Keratinocyte (primary cell): ENCODE data around the gene CNTROB. TPM values are rescaled to one million over a fixed set of nuclear protein-coding genes. Genes with fewer than 3 reads are reported as not detected.

Experiments
- DNase-seq: peaks from one replicate; pipeline ENCODE4 v3.0.0-alpha.2; 2011; ENCODE audit warnings: low read depth, missing footprints, low spot score
- FAIRE-seq: peaks from 2 replicates; lab custom pipeline; 2011; peaks lifted over from hg19 to GRCh38; lab: Jason Lieb, UNC
- H2AFZ ChIP-seq: 2 replicates; pipeline ENCODE4 v1.6.0; 2012; ENCODE audit warnings: low read length, control low read depth, inconsistent platforms; ENCODE audit not compliant: control insufficient read depth
- H3K27ac ChIP-seq: 2 replicates; pipeline ENCODE4 v1.5.1; 2011; ENCODE audit warnings: low read length; ENCODE audit not compliant: control insufficient read depth, insufficient read depth
- H3K27me3 ChIP-seq: 3 replicates; pipeline ENCODE4 v1.6.0; 2011; ENCODE audit warnings: low read length; ENCODE audit not compliant: control insufficient read depth, insufficient read depth; ENCODE audit errors: extremely low read depth
- H3K36me3 ChIP-seq, 2 experiments: 2 replicates in 1 of 2; 3 replicates in 1 of 2; pipeline ENCODE4 v1.5.1; 2011; ENCODE audit warnings: low read length in 2 of 2, mild to moderate bottlenecking in 1 of 2; ENCODE audit not compliant: control insufficient read depth in 2 of 2, insufficient read depth in 2 of 2; ENCODE audit errors: extremely low read depth in 1 of 2
- H3K4me1 ChIP-seq: 3 replicates; pipeline ENCODE4 v1.5.1; 2011; ENCODE audit warnings: low read length; ENCODE audit not compliant: control insufficient read depth, insufficient read depth; ENCODE audit errors: extremely low read depth
- H3K4me2 ChIP-seq: 3 replicates; pipeline ENCODE4 v1.6.0; 2011; ENCODE audit warnings: low read depth, low read length; ENCODE audit not compliant: control insufficient read depth, insufficient read depth; ENCODE audit errors: extremely low read depth
- H3K4me3 ChIP-seq, 3 experiments: fragments of 200-600 bp in 1 of 3; sonication (generic) in 1 of 3; 2 replicates in 2 of 3; 3 replicates in 1 of 3; pipeline ENCODE4 v1.5.1; 2011 to 2016; ENCODE audit warnings: low read length in 3 of 3, mild to moderate bottlenecking in 3 of 3, control low read depth in 2 of 3, inconsistent platforms in 1 of 3, low read depth in 1 of 3, mixed read lengths in 1 of 3, mixed run types in 1 of 3, moderate library complexity in 1 of 3; ENCODE audit not compliant: control insufficient read depth in 2 of 3, insufficient read depth in 2 of 3; ENCODE audit errors: extremely low read depth in 1 of 3
- H3K79me2 ChIP-seq: 2 replicates; pipeline ENCODE4 v1.6.0; 2012; ENCODE audit warnings: low read length; ENCODE audit not compliant: control insufficient read depth, insufficient read depth
- H3K9ac ChIP-seq: 3 replicates; pipeline ENCODE4 v1.6.0; 2011; ENCODE audit warnings: low read length; ENCODE audit not compliant: control insufficient read depth, insufficient read depth; ENCODE audit errors: extremely low read depth
- H3K9me1 ChIP-seq: 3 replicates; pipeline ENCODE4 v1.6.0; 2011; ENCODE audit warnings: low read length; ENCODE audit not compliant: control insufficient read depth, insufficient read depth; ENCODE audit errors: extremely low read depth
- H3K9me3 ChIP-seq: 2 replicates; pipeline ENCODE4 v1.5.1; 2012; ENCODE audit warnings: low read depth, low read length; ENCODE audit not compliant: control insufficient read depth
- H4K20me1 ChIP-seq: 3 replicates; pipeline ENCODE4 v1.6.0; 2011; ENCODE audit warnings: low read length; ENCODE audit not compliant: control insufficient read depth, insufficient read depth; ENCODE audit errors: extremely low read depth
- CTCF ChIP-seq, 3 experiments: IDR thresholded peaks in 1 of 3; conservative IDR thresholded peaks in 1 of 3; optimal IDR thresholded peaks in 1 of 3; 2 replicates in 2 of 3; 3 replicates in 1 of 3; pipeline versions ENCODE3 to v1.5.1; 2011; ENCODE audit warnings: low read length in 3 of 3, mild to moderate bottlenecking in 3 of 3, moderate library complexity in 2 of 3, control low read depth in 1 of 3, inconsistent platforms in 1 of 3; ENCODE audit not compliant: insufficient read depth in 2 of 3; ENCODE audit errors: extremely low read depth in 1 of 3
- EZH2 ChIP-seq: IDR thresholded peaks from one replicate; pipeline ENCODE4 v1.6.1; 2012; ENCODE audit warnings: inconsistent platforms, mild to moderate bottlenecking, low read length, moderate library complexity
- dilution Hi-C: fragments of 300-500 bp; cut with MboI; formaldehyde crosslinking; loops from one replicate; pipeline ENCODE4 v1.7.0; 2020; ENCODE audit warnings: low sequenced_read_pairs; ENCODE audit not compliant: extremely low pct_ligation_motif_present
- polyA plus RNA-seq, 5 experiments: library from polyadenylated mRNA; depleted of rRNA in 3 of 5; stranded (reverse) in 3 of 5; stranded (forward) in 1 of 5; unstranded in 1 of 5; fragments of >200 nt; gene quantifications; 1 replicate in 1 of 5; 2 replicates in 3 of 5; 3 replicates in 1 of 5; pipeline versions ENCODE4 v1.2.1 to v1.2.3, GENCODE V29; 2011 to 2012; ENCODE audit warnings: missing spikeins in 2 of 5, low read depth in 1 of 5, low replicate concordance in 1 of 5

Gene CNTROB
- polyA plus RNA-seq, 1 donor (not counting 4 experiments of a cell fraction or from before 2014, with no cell fraction given), result 17.4 TPM

GRCh38 chr17:7894866-7895265 lies 37.1 kb upstream of the CNTROB start:
- Histone ChIP-seq H2AFZ (no peak overlapping the region), H3K36me3 (peaks cover 54 to 55% of the 10 kb centered on the region in 2 experiments), H3K27ac (no peak overlapping the region), H3K4me3 (no peak overlapping the region), H3K4me1 (no peaks in the 10 kb centered on the region), H3K27me3 (no peaks in the 10 kb centered on the region), H3K9me3 (no peaks in the 10 kb centered on the region), H3K79me2 (no peaks in the 10 kb centered on the region), H3K4me2 (no peak overlapping the region), H3K9ac (no peak overlapping the region), H3K9me1 (no peaks in the 10 kb centered on the region), H4K20me1 (no peaks in the 10 kb centered on the region)
- no peak for TF ChIP-seq EZH2
- no peak for TF ChIP-seq CTCF (optimal IDR thresholded peaks at IDR 0.05 in 1 of 3, IDR thresholded peaks at IDR 0.05 in 1 of 3, conservative IDR thresholded peaks at IDR 0.05 in 1 of 3; ENCODE audit: extremely low read depth in 1 of 3, insufficient read depth in 2 of 3, low read length in 3 of 3)
- FAIRE-seq (no peak), DNase-seq (no peak)
- dilution Hi-C loops, result no loop called here

- no peak overlapping the region for H3K9ac ChIP-seq
- no peak overlapping the region for H2AFZ ChIP-seq
- H3K36me3 ChIP-seq, result peaks cover 39 to 58% of the 10 kb centered on the region in 2 experiments
- DNase-seq, result no peak
- H3K4me3 ChIP-seq, result no peak overlapping the region
- no peak for FAIRE-seq
- H3K27me3 ChIP-seq, result no peaks in the 10 kb centered on the region
- no peaks in the 10 kb centered on the region for H3K4me1 ChIP-seq
- dilution Hi-C loops, result no loop called here
- H3K79me2 ChIP-seq, result no peaks in the 10 kb centered on the region
- no peak for TF ChIP-seq EZH2
- no peak for TF ChIP-seq CTCF (optimal IDR thresholded peaks at IDR 0.05 in 1 of 3, IDR thresholded peaks at IDR 0.05 in 1 of 3, conservative IDR thresholded peaks at IDR 0.05 in 1 of 3; ENCODE audit: extremely low read depth in 1 of 3, insufficient read depth in 2 of 3, low read length in 3 of 3)
- H3K27ac ChIP-seq, result no peak overlapping the region
- H4K20me1 ChIP-seq, result no peaks in the 10 kb centered on the region
- H3K9me3 ChIP-seq, result no peaks in the 10 kb centered on the region
- no peaks in the 10 kb centered on the region for H3K9me1 ChIP-seq
- no peak overlapping the region for H3K4me2 ChIP-seq
These were observed 34.9 kb upstream of the CNTROB start for GRCh38 chr17:7897090-7897489.
